OCI-LY1 (cell line): ENCODE measurements around the gene AANAT.

Experiments
- H2AFZ ChIP-seq: fragments of 200-600 bp; sonication (generic), shearing (Covaris generic); 2 replicates; pipeline ENCODE4 v1.6.0; 2014; ENCODE audit warnings: antibody characterized with exemption, mild to moderate bottlenecking, low read length
- H3F3A ChIP-seq: fragments of 200-600 bp; sonication (generic), shearing (Covaris generic); 2 replicates; pipeline ENCODE4 v1.6.0; 2014; ENCODE audit warnings: mild to moderate bottlenecking, antibody characterized with exemption, low read length, moderate library complexity; ENCODE audit not compliant: insufficient read depth
- H3K27ac ChIP-seq: fragments of 200-600 bp; sonication (generic); 2 replicates; pipeline ENCODE4 v1.5.1; 2014; ENCODE audit warnings: low read length, mixed run types, mild to moderate bottlenecking, low read depth; ENCODE audit not compliant: poor library complexity, severe bottlenecking
- H3K27me3 ChIP-seq: fragments of 200-600 bp; sonication (generic); 2 replicates; pipeline ENCODE4 v1.6.0; 2014; ENCODE audit warnings: antibody characterized with exemption, mild to moderate bottlenecking, low read length, moderate library complexity; ENCODE audit not compliant: insufficient read depth
- H3K36me3 ChIP-seq: fragments of 200-600 bp; sonication (generic); 2 replicates; pipeline ENCODE4 v1.6.1; 2014; ENCODE audit warnings: mild to moderate bottlenecking, antibody characterized with exemption, low read length, moderate library complexity, mixed read lengths; ENCODE audit not compliant: insufficient read depth
- H3K4me1 ChIP-seq: fragments of 200-600 bp; sonication (generic); 2 replicates; pipeline ENCODE4 v1.5.1; 2014; ENCODE audit warnings: mild to moderate bottlenecking, low read length, moderate library complexity; ENCODE audit not compliant: insufficient read depth, severe bottlenecking
- H3K4me2 ChIP-seq: fragments of 200-600 bp; sonication (generic), shearing (Covaris generic); 2 replicates; pipeline ENCODE4 v1.6.1; 2014; ENCODE audit warnings: low read length
- H3K4me3 ChIP-seq: fragments of 200-600 bp; sonication (generic); 2 replicates; pipeline ENCODE4 v1.5.1; 2014; ENCODE audit warnings: low read length, low read depth, mild to moderate bottlenecking, mixed read lengths; ENCODE audit not compliant: poor library complexity, severe bottlenecking
- H3K79me2 ChIP-seq: fragments of 200-600 bp; shearing (Covaris generic); 2 replicates; pipeline ENCODE4 v1.6.1; 2016; ENCODE audit warnings: mixed run types, low read length, mixed read lengths; ENCODE audit not compliant: insufficient read depth
- H3K9ac ChIP-seq: fragments of 200-600 bp; sonication (generic), shearing (Covaris generic); 2 replicates; pipeline ENCODE4 v1.6.1; 2014; ENCODE audit warnings: mild to moderate bottlenecking, low read length, mixed read lengths
- H3K9me2 ChIP-seq: fragments of 200-600 bp; sonication (generic), shearing (Covaris generic); 2 replicates; pipeline ENCODE4 v1.6.1; 2014; ENCODE audit warnings: low read depth, mild to moderate bottlenecking, low read length, mixed read lengths
- H3K9me3 ChIP-seq: fragments of 200-600 bp; shearing (Covaris generic); 2 replicates; pipeline ENCODE4 v1.6.1; 2014; ENCODE audit warnings: low read length, mixed read lengths
- H4K20me1 ChIP-seq: fragments of 200-600 bp; sonication (generic), shearing (Covaris generic); 2 replicates; pipeline ENCODE4 v1.6.0; 2016; ENCODE audit warnings: mild to moderate bottlenecking, low read length; ENCODE audit not compliant: insufficient read depth
- EZH2 ChIP-seq: fragments of 200-600 bp; sonication (generic), shearing (Covaris generic); IDR thresholded peaks from 2 replicates; pipeline ENCODE4 v1.8.0; 2017; ENCODE audit warnings: borderline replicate concordance, mixed run types, mild to moderate bottlenecking, antibody characterized with exemption, low read length, moderate library complexity, mixed read lengths
- TF ChIP-seq, protein P1 (sequence below): fragments of 200-600 bp; sonication (generic), shearing (Covaris generic); IDR thresholded peaks from 2 replicates; pipeline ENCODE4 v1.5.1; 2017; ENCODE audit warnings: mild to moderate bottlenecking, antibody characterized with exemption, low read length, moderate library complexity, mixed read lengths

The AANAT gene

DNA sequence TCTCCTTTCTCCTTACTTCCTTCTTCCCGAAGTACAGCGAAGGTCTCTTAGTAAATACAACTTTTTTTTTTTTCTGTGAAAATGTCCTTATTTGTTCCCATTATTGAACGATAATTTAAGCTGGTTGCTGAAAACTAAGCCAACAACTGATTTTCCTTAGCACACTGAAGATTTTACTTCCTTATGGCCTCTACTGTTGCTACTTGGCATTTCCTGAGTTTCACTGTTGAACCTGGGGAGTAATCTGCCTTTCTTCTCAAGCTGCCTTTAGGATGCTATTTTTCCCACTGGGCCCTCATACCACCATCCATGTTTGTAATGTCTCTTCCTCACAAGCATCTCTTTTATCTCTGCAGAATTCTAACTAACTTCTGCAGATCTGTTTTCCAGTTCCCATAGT lies 40.5 kb upstream of the AANAT start:
- peaks cover 43% of the 10 kb centered on the region for H3K4me1 ChIP-seq
- H3K36me3 ChIP-seq: no peaks in the 10 kb centered on the region; the same call in 1 of the 2 replicates
- no peaks in the 10 kb centered on the region for H3F3A ChIP-seq
- no peaks in the 10 kb centered on the region for H3K27me3 ChIP-seq
- peak overlapping the region; percentile 78 for H3K27ac ChIP-seq
- no peaks in the 10 kb centered on the region for H4K20me1 ChIP-seq
- no peak overlapping the region for H3K4me3 ChIP-seq
- no peak overlapping the region for H3K4me2 ChIP-seq
- H3K9me3 ChIP-seq: no peaks in the 10 kb centered on the region
- no peak for TF ChIP-seq EZH2
- TF ChIP-seq, protein P1, sequence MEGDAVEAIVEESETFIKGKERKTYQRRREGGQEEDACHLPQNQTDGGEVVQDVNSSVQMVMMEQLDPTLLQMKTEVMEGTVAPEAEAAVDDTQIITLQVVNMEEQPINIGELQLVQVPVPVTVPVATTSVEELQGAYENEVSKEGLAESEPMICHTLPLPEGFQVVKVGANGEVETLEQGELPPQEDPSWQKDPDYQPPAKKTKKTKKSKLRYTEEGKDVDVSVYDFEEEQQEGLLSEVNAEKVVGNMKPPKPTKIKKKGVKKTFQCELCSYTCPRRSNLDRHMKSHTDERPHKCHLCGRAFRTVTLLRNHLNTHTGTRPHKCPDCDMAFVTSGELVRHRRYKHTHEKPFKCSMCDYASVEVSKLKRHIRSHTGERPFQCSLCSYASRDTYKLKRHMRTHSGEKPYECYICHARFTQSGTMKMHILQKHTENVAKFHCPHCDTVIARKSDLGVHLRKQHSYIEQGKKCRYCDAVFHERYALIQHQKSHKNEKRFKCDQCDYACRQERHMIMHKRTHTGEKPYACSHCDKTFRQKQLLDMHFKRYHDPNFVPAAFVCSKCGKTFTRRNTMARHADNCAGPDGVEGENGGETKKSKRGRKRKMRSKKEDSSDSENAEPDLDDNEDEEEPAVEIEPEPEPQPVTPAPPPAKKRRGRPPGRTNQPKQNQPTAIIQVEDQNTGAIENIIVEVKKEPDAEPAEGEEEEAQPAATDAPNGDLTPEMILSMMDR: no peak
- no peaks in the 10 kb centered on the region for H3K9me2 ChIP-seq
- no peak overlapping the region for H3K9ac ChIP-seq
- no peak overlapping the region for H2AFZ ChIP-seq
- H3K79me2 ChIP-seq: no peaks in the 10 kb centered on the region

DNA sequence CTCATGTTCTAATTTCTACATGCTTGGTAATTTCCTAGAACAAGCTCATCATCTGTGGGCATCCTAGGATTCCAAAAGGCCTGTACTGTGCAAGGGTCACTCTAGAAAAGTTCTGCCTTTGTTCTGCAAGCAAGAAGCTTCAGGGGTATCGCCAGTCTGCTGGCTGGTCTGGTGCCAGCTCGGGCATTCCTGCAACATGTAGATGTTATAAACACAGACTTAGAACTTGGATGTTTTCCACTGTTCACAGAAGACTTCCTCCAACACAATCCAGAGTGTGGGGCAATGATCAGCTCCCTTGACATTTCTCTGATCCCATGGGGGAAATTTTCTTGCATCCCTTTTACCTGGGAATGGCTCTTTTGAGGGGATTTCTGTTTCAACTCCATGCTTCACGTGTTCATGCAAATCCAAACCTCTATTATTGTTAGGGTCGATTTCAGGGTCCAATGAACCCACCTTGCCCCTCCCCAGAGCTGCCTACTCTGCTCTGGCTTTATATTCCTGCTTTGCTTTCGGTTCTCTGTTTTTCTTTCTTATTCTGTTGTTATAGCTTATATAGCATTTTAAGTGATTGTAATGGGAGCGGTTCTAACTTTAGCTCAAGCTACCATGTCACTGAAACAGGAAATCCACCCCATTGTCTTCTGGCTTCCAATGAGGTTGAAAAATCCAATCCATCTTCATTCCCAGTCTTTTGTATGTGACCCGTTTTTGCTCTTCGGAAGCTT lies 39.7 kb upstream of the AANAT start:
- no peaks in the 10 kb centered on the region for H3F3A ChIP-seq
- TF ChIP-seq, protein P1: no peak
- TF ChIP-seq EZH2: no peak
- H3K79me2 ChIP-seq: no peaks in the 10 kb centered on the region
- H2AFZ ChIP-seq: no peak overlapping the region
- no peaks in the 10 kb centered on the region for H3K27me3 ChIP-seq
- H3K9ac ChIP-seq: peak overlapping the region; percentile 6; the same call in 1 of the 2 replicates
- peak overlapping the region; percentile 78 for H3K27ac ChIP-seq
- peaks cover 45% of the 10 kb centered on the region for H3K4me1 ChIP-seq
- no peaks in the 10 kb centered on the region for H3K9me3 ChIP-seq
- H3K9me2 ChIP-seq: no peaks in the 10 kb centered on the region
- H3K4me3 ChIP-seq: peak overlapping the region; percentile 45
- no peaks in the 10 kb centered on the region for H4K20me1 ChIP-seq
- peak overlapping the region; percentile 66 for H3K4me2 ChIP-seq
- no peaks in the 10 kb centered on the region; the same call in 1 of the 2 replicates for H3K36me3 ChIP-seq

DNA sequence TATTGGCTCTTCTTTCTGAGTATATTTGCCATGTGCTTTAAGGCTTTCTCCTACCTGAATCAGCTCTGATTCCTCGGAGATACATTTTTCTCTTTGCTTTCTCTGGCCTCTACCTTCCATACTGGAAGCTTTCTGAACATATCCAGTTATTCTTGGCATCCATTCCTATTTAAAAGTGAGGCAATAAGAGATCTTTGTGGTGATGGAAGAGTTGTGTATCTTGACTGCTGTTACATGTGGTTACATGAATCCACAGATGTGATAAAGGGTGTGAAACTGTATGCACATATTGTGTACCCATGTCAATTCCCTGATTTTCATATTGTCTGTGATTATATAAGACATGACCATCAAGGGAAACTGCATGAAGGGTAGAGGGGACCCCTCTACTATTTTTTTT lies 38.9 kb upstream of the AANAT start:
- no peaks in the 10 kb centered on the region for H3K79me2 ChIP-seq
- TF ChIP-seq, protein P1: no peak
- no peak for TF ChIP-seq EZH2
- peak overlapping the region; percentile 66 for H3K4me2 ChIP-seq
- peaks cover 6% of the 10 kb centered on the region; the same call in 1 of the 2 replicates for H3K36me3 ChIP-seq
- no peak overlapping the region for H3K9ac ChIP-seq
- H3K27ac ChIP-seq: peak overlapping the region; percentile 78
- H4K20me1 ChIP-seq: no peaks in the 10 kb centered on the region
- no peak overlapping the region for H2AFZ ChIP-seq
- no peaks in the 10 kb centered on the region for H3K9me2 ChIP-seq
- peak overlapping the region; percentile 45 for H3K4me3 ChIP-seq
- H3K27me3 ChIP-seq: no peaks in the 10 kb centered on the region
- H3F3A ChIP-seq: no peaks in the 10 kb centered on the region
- H3K4me1 ChIP-seq: peaks cover 47% of the 10 kb centered on the region
- H3K9me3 ChIP-seq: no peaks in the 10 kb centered on the region
